Measurements from ENCODE around the gene SPPL2B. TPM values are rescaled to one million over a fixed set of nuclear protein-coding genes. Genes with fewer than 3 reads are reported as not detected.
A peak's percentile ranks its signal among the peaks of the same experiment; 100 is the strongest.

Gene SPPL2B
- total and polyA plus RNA-seq, 9 of the 15 experiments (the other 6 are each of a cell fraction or from before 2014, with no cell fraction given): 0.20 to 81.2 (median 15.1) TPM

- TF ChIP-seq ZNF584 (CRISPR knock-in tag; IDR thresholded peaks at IDR 0.05; ENCODE audit: low read depth): peak; percentile 45; the same call in 1 of the 2 replicates
- no peak for TF ChIP-seq TEAD2 (tag; IDR thresholded peaks at IDR 0.05)
- TF ChIP-seq CBX3 (IDR thresholded peaks at IDR 0.05; ENCODE audit: borderline replicate concordance in 1 of 2, low read length in 2 of 2): no peak
These were observed 46.3 kb downstream of the SPPL2B start (continued) for GRCh38 chr19:2374808-2375207.

- DNase-seq (ENCODE audit: extremely low read depth in 1 of 4, low spot score in 3 of 4): peak in 1 of 4 experiments; percentile 66
- 31% methylated on average over 3 of the region's 7 CpGs for WGBS (ENCODE audit: insufficient coverage, low coverage, missing lambda C conversion rate)
- BruUV-seq (replicated peaks): no TSS peak
- Histone ChIP-seq H3K9ac (ENCODE audit: insufficient read depth in 1 of 2, low read depth in 2 of 2, low read length in 2 of 2) (no peak overlapping the region), H3K9me3 (replicated peaks; ENCODE audit: control insufficient read depth, insufficient read depth, low read depth, low read length) (peaks cover 3% of the 10 kb centered on the region), H4K20me1 (replicated peaks; ENCODE audit: control insufficient read depth, insufficient read depth, low read length) (no peaks in the 10 kb centered on the region), H3K4me3 (no peak overlapping the region), H3K79me2 (ENCODE audit: control insufficient read depth, insufficient read depth, low read length) (no peaks in the 10 kb centered on the region), H3K36me3 (ENCODE audit: control insufficient read depth, insufficient read depth, low read length) (no peaks in the 10 kb centered on the region), H3K9me1 (ENCODE audit: control insufficient read depth, insufficient read depth, low read length) (no peaks in the 10 kb centered on the region), H3K4me1 (replicated peaks in 1 of 2; ENCODE audit: control insufficient read depth in 2 of 2, insufficient read depth in 2 of 2, low read length in 2 of 2) (peaks cover 6 to 15% of the 10 kb centered on the region in 2 experiments), H2AFZ (ENCODE audit: low read depth, low read length) (no peak overlapping the region; the same call in 1 of the 2 replicates), H3K27me3 (ENCODE audit: control insufficient read depth in 2 of 2, insufficient read depth in 2 of 2, low read length in 2 of 2) (no peaks in the 10 kb centered on the region), H3K4me2 (ENCODE audit: insufficient read depth, low read length) (no peak overlapping the region), H3K27ac (ENCODE audit: extremely low read depth, low read depth, low read length) (no peak overlapping the region)
- ATAC-seq: peak; percentile 79
- ChIA-PET POLR2A (no interaction called here), CTCF (ENCODE audit: low intra/inter-chr PET ratio) (no interaction called here)
- in situ Hi-C loops (cut with MboI) (no loop called here), intact Hi-C loops (cut with micrococcal nuclease) (no loop called here)
- peak; percentile 46 for FAIRE-seq
- peak; percentile 78; the same call in 1 of the 2 replicates for TF ChIP-seq MBD2 (IDR thresholded peaks at IDR 0.05; ENCODE audit: borderline replicate concordance, low read depth)
- TF ChIP-seq ASH1L (IDR thresholded peaks at IDR 0.05; ENCODE audit: borderline replicate concordance, low read depth, partially characterized antibody): peak; percentile 90
- peak; percentile 37 for TF ChIP-seq SP2 (IDR thresholded peaks at IDR 0.05; ENCODE audit: extremely low read depth, low read depth, low read length, poor library complexity, severe bottlenecking)
- TF ChIP-seq PBX2 (CRISPR knock-in tag; IDR thresholded peaks at IDR 0.05; ENCODE audit: low read depth): peak; percentile 63
- peak; percentile 84 for TF ChIP-seq PBX2 (tag; conservative IDR thresholded peaks at IDR 0.05; ENCODE audit: low read depth)
- TF ChIP-seq CHD2 (IDR thresholded peaks at IDR 0.05; ENCODE audit: low read depth, low read length): 0 out of 2 replicates have a peak, but pooled peaks have one; percentile 48
- TF ChIP-seq NEUROD1 (IDR thresholded peaks at IDR 0.05; ENCODE audit: borderline replicate concordance, low read depth, low read length, partially characterized antibody): peak; percentile 77
- TF ChIP-seq CEBPZ (IDR thresholded peaks at IDR 0.05; ENCODE audit: borderline replicate concordance, low read depth, low read length): peak; percentile 61; the same call in 1 of the 2 replicates
- peak; percentile 79 for TF ChIP-seq NFYB (IDR thresholded peaks at IDR 0.05; ENCODE audit: extremely low read depth, insufficient read length)
- no peak for TF ChIP-seq MAFF (IDR thresholded peaks at IDR 0.05; ENCODE audit: low read length)
- TF ChIP-seq ZNF212 (CRISPR knock-in tag; IDR thresholded peaks at IDR 0.05): no peak
These were observed 47.1 kb downstream of the SPPL2B start for GRCh38 chr19:2375353-2376121.

Measured in K562 (cell line).